ENCODE data around the gene FSTL3.
A peak's percentile ranks its signal among the peaks of the same experiment; 100 is the strongest.

The FSTL3 gene

DNA sequence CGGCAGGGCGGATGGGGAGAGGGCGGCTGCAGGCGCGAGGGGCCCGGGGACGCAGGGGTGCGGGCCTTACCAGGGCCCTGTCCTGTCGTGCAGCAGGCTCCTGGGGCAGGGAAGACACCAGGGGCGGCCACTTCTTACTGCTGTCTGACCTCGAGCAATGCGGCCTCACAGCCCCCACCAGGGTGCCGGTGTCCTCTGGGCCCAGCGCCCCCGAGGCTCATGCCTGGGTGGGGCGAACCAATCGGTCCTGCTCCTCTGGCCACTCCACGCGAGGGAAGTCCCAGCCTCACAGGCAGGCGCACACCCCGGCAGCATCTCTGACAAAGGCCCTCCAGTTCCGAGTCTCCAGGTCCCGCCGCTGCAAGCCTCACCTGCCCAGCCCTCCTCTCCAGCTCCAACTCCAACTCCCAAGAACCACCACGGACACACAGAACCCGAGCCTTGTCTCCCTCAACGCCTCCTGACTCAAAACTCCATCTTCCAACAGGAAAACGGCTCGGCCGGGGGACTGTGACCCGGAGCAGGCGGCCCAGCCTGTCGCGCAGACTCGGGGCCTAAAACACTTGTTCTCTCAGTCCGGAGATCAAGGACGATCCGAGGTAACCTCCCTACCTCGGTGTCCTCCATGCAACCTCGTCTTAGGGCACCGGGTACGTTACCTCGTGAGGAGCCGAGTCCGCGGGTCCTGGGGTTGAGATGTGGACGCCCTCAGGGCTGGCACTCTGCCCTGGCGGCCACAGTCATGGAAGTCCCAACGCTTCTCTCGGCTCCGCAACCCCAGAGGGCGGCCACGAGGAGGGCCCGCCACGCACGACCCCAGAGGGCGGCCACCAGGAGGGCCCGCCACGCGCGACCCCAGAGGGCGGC, 30.0 kb upstream of the FSTL3 start:
- DNase-seq (ENCODE audit: low spot score), result no peak

DNA sequence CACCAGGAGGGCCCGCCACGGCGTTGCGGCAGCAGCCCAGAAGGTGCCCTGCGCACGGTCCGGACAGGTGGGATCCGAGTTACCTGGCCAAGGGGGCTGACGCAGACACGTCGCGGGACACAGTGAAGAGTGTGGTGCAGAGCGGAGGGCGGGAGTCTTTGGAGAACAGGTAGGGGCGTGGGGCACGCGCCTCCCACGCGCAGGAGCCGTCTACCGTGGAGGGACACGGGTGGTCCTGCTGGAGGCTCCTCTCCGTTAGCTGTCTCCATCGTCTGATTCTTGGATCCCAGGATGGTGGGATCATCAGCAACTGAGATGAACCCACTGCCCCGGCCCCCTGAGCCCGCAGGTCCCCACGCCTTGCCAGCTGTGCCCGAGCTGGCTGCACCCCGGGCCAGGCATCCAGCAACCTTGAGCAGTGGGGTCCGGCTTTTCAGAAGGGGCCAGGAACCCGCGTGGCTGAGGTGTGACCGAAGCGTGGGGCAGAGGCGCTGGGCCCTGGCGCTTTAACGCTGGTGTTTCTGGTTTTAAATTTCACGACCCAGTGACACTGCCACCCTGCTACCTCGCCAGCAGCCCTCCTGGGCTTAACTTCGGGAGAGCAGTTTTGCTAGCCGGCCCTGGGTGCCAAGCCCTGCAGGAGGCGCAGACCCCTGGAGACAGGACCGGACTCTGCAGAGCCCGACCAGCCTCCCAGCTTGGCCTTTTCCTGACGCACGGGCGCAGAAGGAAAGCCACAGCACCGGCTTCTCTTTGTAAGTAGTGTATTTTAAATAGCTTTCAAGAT, 29.2 kb upstream of the FSTL3 start:
- no peak for DNase-seq (ENCODE audit: low spot score)

DNA sequence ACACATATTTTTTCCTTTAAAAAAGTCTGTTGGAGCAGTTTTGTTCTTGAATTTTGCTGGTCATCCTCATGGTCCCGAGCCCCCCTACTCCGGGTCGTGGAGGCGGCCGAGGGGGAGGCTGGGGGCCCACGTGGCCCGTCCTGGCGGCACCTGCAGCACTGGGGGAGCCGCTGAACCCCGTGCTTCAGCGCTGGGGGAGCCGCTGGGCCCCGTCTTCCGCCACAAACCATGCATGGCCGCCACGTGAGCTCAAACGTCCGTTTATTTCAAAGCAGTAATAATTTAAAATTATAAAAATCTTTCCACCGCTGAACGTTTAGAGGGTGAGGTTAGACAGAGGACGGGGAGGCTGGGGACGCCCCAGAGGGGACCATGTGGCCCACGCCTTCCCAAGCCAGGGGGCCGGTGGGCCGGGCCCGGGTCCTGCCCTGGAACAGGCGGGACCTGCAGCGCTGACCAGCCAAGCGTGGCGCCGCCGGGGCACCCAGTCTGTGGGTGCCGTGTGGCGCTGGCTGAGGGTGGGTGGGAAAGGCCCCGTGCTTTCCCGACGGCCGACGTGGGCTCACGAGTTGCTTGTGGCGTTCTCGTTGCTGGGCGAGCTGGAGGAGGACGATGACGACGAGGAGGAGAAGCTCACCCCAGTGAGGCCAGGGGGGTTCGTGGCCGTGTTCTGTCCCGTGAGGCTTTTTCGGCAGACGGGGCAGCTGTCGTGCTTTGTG, 28.5 kb upstream of the FSTL3 start:
- DNase-seq (ENCODE audit: low spot score), result no peak

DNA sequence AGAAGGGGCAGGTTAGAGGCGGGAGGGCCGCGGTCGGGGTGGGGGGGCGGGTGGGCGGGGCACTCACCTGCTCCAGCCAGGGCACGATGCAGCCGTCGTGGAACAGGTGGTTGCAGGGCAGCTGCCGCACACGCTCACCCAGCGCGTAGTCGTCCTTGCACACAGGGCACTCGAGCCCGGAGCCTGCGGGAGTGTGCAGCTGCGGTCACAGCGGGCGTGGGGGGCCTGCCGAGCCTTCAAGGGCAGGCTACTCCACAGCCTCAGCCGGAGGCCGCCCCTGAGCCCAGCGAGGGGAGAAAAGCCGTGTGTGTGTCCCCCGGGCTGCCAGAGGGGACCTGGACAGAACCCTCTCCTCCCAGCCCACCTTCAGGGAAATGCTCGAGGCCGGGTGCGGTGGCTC, 27.9 kb upstream of the FSTL3 start:
- no peak for DNase-seq (ENCODE audit: low spot score)

DNA sequence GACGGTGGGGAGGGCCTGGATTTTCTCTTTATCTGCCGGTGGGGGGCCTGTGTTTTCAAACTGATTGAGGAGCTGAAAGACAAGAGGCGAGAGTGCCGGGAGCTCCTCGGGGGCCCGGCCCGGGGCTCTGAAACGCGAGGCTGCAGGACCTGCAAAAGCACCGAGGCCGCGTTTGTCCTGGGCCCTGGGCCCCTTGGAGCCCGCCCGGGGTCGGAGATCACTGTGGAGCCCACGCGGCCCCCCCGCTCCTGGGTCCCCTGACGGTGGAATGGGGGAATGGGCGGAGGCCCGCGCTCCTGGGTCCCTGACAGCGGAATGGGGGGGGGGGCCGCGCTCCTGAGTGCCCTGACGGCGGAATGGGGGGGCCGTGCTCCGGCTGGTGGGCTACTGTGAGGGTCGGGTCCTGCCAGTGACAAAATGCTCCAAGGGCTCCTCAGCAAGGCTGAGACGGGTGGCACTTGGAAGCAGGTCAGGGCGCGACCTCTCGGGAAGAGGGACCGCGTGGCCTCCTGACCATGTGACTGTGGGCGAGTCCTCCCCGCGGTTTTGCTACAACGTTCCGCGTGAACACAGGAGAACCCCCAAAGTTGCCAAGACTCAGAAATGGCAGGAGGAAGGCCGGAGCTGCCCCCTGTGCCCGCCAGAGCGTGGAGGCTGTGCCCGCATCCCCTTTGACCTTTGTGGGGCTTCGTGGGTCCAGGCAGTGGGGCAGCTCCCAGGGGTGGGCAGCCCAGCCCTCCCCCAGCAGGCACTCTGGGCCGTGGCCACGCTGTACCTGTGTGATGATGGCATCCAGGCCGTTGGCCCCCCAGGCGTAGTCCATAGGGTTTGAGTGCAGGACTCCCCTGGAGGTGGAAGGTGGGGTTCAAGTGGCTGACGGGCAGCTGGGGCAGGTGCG, 27.0 kb upstream of the FSTL3 start:
- DNase-seq (ENCODE audit: low spot score), result no peak

DNA sequence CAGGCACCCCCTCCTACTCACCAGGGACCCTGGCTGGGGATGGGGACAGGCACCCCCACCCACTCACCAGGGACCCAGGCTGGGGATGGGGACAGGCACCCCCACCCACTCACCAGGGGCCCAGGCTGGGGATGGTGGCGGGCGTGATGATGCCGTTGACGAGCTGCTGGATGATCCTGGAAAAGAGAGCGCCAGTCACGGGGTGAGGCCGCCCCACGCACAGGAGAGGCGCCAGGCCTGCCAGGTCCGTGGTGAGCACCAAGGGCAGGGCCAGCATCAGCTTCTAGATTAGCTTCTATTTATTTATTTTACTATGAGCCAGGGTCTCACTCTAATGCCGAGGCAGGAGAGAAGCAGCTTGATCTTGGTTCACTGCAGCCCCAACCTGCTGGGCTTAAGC, 26.1 kb upstream of the FSTL3 start:
- no peak for DNase-seq (ENCODE audit: low spot score)

DNA sequence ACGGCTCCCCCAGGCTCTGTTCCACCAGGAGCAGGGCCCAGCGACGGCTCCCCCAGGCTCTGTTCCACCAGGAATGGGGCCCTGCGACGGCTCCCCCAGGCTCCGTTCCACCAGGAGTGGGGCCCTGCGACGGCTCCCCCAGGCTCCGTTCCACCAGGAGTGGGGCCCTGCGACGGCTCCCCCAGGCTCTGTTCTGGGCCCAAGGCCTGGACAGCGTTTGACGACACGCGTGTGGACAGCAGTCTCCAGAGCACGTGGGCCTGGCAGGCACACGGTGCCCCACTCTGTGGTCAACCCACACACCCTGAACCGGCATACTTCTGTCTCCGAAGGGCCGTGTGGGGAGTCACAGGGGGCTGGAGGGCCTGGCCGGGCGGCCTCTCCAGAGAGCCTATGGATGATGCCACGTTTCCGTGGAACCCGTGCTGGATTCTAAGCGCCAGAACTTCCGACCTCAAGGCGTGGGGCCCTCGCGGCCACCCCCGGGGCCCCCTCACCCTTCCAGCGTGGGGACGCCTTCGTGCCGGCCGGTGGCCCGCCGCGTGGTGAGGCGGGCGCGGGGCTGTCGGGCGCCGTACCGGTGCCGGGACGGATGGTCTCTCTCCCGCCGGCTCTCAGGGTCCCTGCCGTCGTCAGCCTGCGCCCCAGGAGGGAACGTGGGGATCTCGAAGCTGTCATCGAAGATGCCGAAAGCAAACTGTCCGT, 24.9 kb upstream of the FSTL3 start:
- DNase-seq (ENCODE audit: low spot score), result no peak

DNA sequence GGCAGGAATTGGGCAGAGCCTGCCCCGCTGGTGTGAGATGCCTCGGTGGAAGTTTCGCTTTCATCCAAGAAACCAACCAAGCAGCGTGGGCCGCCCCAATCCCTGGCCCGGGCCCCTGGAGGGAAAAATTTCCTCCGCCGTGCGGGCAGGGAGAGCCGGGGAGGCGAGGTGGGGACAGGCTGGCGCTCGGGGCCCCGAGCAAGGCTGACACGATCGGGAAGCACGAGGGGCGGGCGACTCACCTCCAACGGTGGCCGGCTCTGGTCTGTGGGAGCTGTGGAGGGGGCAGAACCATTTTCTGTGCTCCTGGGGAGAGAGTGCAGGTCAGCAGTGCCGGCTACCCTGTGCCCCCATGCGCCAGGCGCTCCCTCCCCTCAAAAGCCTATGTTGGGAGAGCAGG, 24.2 kb upstream of the FSTL3 start:
- DNase-seq (ENCODE audit: low spot score), result no peak

DNA sequence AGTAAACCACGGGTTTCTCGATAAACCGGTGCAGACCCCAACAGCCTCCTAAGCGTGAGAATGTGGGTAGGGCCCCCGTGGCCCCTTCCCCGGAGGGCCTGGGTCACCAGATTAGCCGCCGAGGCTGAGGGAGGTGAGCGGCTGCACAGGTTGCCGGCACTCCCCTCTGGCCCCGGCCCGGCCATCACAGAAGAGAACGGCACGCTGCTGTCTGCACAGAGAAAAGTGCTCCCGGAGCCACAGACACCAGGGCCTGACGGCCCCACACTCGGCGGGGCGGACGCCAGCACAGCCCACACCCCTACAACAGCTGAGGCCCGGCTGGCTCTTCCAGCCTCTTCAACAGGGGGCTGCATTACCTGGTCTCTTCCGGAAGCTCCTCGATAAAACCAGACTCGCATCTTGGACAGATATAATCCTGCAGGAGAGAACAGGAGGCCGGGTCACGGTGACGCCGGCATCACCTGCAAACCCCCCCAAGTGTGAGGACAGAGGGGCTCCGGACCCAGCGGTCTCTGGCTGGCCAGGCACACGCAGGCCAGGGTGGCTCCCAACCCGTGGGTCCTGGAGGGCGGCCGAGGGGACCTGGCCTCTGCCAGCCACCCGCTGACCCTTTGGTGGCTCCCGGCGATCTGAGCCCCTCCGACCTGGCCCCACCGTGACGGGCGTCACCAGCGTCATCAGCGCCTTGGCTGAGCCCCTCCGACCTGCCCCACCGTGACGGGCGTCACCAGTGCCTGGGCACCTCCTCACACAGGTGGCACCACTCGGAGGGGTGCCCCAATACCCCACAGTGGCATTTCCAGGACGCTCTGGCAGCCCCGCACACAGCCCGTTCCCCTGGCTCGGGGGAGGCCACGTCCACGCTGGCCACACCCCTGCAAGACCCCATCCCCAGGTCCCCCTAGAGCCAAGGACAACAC, 23.5 kb upstream of the FSTL3 start:
- no peak for DNase-seq (ENCODE audit: low spot score)

DNA sequence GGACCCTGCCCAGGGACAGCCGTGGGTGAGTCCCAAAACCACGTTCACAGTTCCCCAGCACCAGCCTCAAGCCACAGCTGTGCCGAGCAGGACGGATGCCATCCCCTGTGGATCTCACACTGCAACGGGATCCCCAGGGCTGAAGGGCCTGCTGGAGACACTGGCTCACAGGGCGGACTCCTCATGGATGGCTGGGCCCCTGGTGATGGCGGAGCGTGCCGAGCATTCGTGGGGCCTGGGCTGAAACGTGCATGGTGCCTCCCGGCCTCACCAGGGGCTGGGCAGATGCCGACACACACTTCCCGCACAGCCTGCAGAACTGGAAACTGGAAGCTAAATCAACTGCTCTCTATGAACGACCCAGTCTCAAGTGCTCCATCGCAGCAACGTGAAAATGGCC, 22.8 kb upstream of the FSTL3 start:
- DNase-seq (ENCODE audit: low spot score), result no peak

DNA sequence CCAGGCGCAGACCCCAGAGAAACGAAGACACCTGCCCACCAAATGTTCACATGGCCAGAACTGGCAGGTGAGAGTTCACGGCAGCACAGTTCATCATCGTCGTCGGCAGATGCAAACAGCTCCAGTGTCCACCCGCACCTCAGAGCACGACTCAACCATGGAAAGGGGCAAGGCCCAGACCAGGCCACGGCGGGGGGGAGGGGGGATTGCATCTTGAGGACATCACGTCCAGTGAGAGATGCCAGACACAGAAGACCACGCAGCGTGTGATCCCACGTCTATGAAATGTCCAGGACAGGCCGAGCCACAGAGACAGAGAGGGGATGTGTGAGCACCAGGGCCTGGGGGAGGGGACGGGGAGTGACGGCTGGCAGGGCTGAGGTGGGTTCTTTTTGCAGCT, 20.5 kb upstream of the FSTL3 start:
- no peak for DNase-seq (ENCODE audit: low spot score)

DNA sequence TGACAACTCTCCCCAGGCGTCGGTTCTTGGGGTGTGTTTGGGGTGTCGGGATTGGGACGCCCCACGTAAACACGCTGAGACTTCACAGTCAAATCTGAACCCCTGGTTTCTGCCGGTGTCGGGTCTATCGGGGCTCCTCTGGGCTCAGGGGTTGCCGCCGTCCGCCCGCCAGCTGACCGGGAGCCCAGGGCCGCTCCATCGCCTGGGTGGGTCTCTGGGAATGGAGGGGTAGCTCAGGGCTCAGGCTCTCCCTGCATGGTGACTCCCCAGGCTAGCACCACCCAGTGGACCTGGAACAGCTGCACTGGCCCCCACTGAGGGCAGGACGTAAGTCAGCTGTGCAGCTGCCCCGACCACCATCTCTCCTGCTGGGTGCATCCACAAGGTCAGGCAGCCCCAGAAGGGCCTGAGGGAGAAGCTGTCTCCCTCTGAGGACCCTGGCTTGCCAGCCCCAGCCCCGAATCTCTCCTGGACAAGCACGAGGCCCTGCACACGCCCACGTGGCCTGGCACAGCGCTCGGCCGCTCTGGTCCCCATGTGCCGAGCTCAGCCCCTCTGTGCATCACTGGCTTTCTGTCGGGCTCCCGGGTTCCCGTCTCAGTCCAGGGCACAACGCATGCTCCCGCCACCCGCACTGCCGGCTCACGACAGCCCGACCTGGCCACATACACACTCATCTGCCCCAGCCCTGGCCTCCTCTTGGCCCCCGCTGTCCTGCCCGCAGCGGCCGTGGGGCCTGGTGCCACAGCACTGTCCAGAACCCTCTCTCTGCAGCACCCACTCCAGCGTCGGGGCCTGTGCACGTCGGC, 19.2 kb upstream of the FSTL3 start:
- no peak for DNase-seq (ENCODE audit: low spot score)

DNA sequence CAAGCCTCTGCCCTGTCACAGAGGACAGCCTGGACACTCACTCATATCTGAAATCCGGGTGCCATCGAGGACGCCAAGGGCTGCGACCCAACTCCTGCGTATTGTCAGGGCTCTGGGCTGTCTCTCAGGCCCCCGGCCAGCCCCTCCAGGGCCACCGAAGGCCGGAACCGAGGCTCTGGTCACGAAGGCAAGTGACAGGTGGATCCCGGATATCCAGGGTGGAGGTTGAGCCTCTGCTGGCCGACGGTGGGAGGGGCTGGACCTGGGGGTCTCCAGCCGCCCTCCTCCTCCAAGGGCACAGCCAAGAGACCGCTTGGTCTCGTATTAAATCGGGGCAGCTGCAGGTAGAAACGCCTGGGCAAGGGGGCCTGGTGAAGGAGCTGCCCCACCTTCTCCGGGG, 18.6 kb upstream of the FSTL3 start:
- no peak for DNase-seq (ENCODE audit: low spot score)

DNA sequence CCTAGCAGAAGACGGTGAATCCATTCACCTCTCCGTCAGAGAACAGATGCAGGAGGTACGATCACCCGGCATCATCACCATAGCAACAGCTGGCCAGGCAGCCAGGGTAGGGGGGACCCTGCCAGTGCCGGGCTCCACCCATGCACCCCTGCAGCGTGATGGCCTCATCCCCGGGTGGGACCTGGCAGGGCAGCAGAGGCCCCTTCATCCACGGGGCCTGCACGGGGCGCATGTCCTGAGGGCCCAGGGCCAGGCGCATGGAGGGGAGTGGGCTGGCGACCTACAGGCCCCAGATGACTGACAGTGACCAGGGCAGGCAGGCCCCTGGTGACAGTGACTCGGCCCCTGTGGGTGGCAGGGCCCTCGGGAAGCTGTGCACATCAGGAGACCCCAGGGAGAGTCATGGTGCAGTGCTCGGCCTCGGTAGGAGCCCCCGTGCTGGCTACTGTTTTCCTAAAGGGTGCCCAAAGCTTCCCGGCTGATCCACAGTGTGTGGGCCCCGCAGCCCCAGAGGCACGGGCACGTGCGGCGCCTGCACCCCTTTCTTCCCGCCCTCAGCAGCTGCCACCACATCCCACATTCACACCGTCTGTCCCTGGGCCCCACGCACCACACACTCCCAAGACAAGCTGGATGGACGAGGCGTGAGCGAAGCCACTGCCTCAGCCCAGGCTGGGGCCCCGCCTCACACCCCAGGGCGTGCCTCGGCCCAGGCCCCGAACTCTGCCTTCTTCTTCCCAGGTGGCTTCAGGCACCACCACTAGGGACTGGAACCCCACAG, 17.9 kb upstream of the FSTL3 start:
- DNase-seq (ENCODE audit: low spot score), result no peak

DNA sequence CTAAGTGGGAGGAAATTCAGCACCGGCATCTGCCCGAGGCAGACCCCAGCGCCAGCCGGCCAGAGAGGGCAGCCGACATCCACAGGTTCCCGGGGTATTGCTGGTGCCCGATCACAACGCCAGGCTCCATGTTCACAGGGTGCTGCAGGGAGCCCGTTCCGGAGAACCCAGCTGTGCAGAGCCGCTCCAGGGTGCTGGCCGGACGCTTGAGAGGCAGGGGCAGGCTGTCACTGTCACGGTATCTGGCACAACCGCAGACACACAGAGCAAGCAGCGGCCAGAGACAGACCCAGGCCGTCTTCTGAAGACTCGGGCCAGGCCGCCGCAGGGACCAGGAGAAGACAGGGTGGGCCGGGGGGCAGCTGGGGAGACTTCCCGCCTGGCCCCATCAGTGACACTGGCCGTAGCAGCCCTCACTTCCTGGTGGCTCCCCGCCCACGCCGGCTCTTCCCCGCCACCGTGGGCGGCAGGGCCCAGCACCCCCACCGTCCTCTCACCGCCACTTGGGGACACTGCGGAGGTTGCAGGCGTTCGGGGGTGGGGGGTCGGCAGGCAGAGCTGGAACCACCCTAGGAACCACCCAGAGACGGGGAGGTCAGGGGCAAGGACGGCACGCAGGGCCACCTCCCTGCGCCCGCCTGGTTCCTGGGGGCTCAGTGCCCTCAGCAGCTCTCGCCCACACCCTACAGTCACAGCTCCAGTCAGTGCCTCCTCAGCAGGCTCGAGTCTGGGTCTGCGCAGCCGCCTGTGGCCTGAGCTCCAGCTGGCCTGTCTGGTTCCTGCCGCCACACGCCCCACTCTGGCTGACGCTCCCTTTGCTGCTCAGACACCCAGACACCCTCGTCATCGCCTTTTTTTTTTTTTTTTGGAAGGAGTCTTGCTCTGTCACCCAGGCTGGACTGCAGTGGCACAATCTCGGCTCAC, 17.0 kb upstream of the FSTL3 start:
- DNase-seq (ENCODE audit: low spot score), result peak; percentile 92

DNA sequence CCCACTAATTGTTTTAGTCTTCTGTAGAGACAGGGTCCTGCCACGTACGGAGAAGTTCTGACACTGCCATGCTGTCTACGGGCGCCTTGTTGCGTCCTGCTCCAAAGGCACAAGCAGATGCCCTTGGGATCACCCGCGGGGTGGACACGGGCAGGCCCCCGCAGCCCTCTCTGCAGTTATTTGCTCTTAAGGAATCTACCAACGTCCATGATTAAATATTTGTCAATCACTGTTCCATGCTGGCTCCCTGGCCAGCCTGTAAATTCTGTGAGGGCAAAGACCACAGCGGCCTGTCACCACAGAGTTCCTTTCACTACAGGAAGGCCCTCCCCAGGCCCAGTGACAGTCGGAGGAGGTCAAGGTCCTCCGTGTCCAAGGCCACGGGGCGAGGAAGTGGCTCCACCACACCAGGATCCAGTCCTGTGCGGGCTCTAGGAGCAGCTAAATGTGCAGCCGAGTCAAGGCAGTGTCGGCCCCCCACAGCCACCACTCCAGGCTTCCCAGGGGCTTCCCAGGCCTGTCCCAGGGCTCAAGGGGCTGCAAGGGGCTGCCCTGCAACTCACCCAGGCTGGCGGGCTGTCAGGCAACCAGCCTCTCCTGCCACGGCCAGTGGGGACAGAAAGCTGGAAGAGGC, 15.3 kb upstream of the FSTL3 start:
- DNase-seq (ENCODE audit: low spot score), result no peak

Measured in hepatic stellate cell (primary cell).